A549 (cell line): ENCODE data around the gene AHNAK2. TPM values are rescaled to one million over a fixed set of nuclear protein-coding genes. Genes with fewer than 3 reads are reported as not detected.

Experiments
- ATAC-seq, 2 experiments: fragments of 200-7000 bp in 1 of 2; fragments of >200 bp in 1 of 2; cut with Nextera tagmentation in 1 of 2; cut with Tn5 transposase in 1 of 2; 3 replicates each; pipeline versions ENCODE4 v1.8.0 to v1.9.1; 2018 to 2020; ENCODE audit warnings: mild to moderate bottlenecking in 1 of 2, moderate library complexity in 1 of 2
- CTCF ChIA-PET: fragments of 300-600 bp; sonication (Branson Sonifier 250); formaldehyde crosslinking; extraction: SDS; loops from one replicate; lab custom pipeline; 2021; ENCODE audit warnings: antibody characterized with exemption, inconsistent platforms; lab: Yijun Ruan, JAX
- POLR2A ChIA-PET: fragments of 350-600 bp; formaldehyde crosslinking; extraction: SDS; loops from one replicate; lab custom pipeline; 2021; ENCODE audit warnings: antibody characterized with exemption, inconsistent platforms; lab: Yijun Ruan, JAX
- DNase-seq, 2 experiments: peaks; one replicate each; pipeline versions ENCODE4 v3.0.0 to v3.0.0-alpha.2; 2011 to 2016; ENCODE audit warnings: low read depth in 1 of 2, low spot score in 1 of 2
- FAIRE-seq: peaks from 2 replicates; lab custom pipeline; 2011; peaks lifted over from hg19 to GRCh38; lab: Jason Lieb, UNC
- H3K27ac ChIP-seq, 2 experiments: fragments of >200 bp; sonication (Bioruptor Twin); formaldehyde crosslinking; 3 replicates each; pipeline ENCODE4 v1.5.1; 2016 to 2017
- H3K4me1 ChIP-seq: fragments of >200 bp; sonication (Bioruptor Twin); formaldehyde crosslinking; 3 replicates; pipeline ENCODE4 v1.6.1; 2016
- H3K4me2 ChIP-seq: fragments of >200 bp; sonication (Bioruptor Twin); formaldehyde crosslinking; 3 replicates; pipeline ENCODE4 v1.6.1; 2016
- H3K4me3 ChIP-seq: fragments of >200 bp; sonication (Bioruptor Twin); formaldehyde crosslinking; 3 replicates; pipeline ENCODE4 v1.5.1; 2016
- H3K9me3 ChIP-seq: fragments of >200 bp; sonication (Bioruptor Twin); formaldehyde crosslinking; 3 replicates; pipeline ENCODE4 v1.6.1; 2016
- CHD4 ChIP-seq: fragments of 200-600 bp; sonication (generic); IDR thresholded peaks from 2 replicates; pipeline ENCODE4 v1.6.1; 2016; ENCODE audit warnings: antibody characterized with exemption, mild to moderate bottlenecking, borderline replicate concordance
- CTCF ChIP-seq: fragments of >200 bp; sonication (Bioruptor Twin); formaldehyde crosslinking; IDR thresholded peaks from 3 replicates; pipeline ENCODE4 v1.5.1; 2016
- EHF ChIP-seq: fragments of 250-450 bp; sonication (Bioruptor Pico); IDR thresholded peaks from 2 replicates; pipeline ENCODE4 v1.5.0; 2020; ENCODE audit warnings: mild to moderate bottlenecking
- FOSL2 ChIP-seq, 2 experiments: fragments of 450-650 bp in 1 of 2; fragments of >200 bp in 1 of 2; sonication (Bioruptor Twin) in 1 of 2; formaldehyde crosslinking; IDR thresholded peaks; 2 replicates each; pipeline versions ENCODE4 v1.5.0 to v1.6.1; 2016 to 2020; ENCODE audit warnings: mild to moderate bottlenecking in 1 of 2, moderate library complexity in 1 of 2
- HES2 ChIP-seq: fragments of >200 bp; sonication (Bioruptor Twin); formaldehyde crosslinking; IDR thresholded peaks from 2 replicates; pipeline ENCODE4 v1.6.1; 2016
- HEYL ChIP-seq: fragments of 250-450 bp; sonication (Bioruptor Pico); IDR thresholded peaks from 2 replicates; pipeline ENCODE4 v1.8.0; 2021; ENCODE audit warnings: mild to moderate bottlenecking, moderate library complexity
- JUNB ChIP-seq: fragments of >200 bp; sonication (Bioruptor Twin); formaldehyde crosslinking; IDR thresholded peaks from 2 replicates; pipeline ENCODE4 v1.6.1; 2016
- KDM1A ChIP-seq: fragments of 200-600 bp; sonication (generic); IDR thresholded peaks from 2 replicates; pipeline ENCODE4 v1.6.1; 2016; ENCODE audit warnings: low read depth, mild to moderate bottlenecking
- KDM5A ChIP-seq: fragments of 200-600 bp; sonication (generic); IDR thresholded peaks from 2 replicates; pipeline ENCODE4 v1.6.1; 2016; ENCODE audit warnings: antibody characterized with exemption, mild to moderate bottlenecking
- MAFK ChIP-seq: fragments of 450-650 bp; IDR thresholded peaks from 2 replicates; pipeline ENCODE4 v1.6.1; 2014; ENCODE audit not compliant: partially characterized antibody
- MAX ChIP-seq: IDR thresholded peaks from 2 replicates; pipeline ENCODE4 v1.6.1; 2012
- MAZ ChIP-seq: fragments of 150-350 bp; IDR thresholded peaks from 2 replicates; pipeline ENCODE4 v1.6.1; 2014; ENCODE audit warnings: antibody characterized with exemption, low read depth, low read length, borderline replicate concordance
- MYC ChIP-seq: IDR thresholded peaks from 2 replicates; pipeline ENCODE4 v1.6.1; 2012; ENCODE audit warnings: mild to moderate bottlenecking, inconsistent platforms, low read length, improper control_type of control experiment, borderline replicate concordance
- NFE2L2 ChIP-seq: fragments of 150-350 bp; conservative IDR thresholded peaks from 2 replicates; pipeline ENCODE4 v1.6.1; 2014; ENCODE audit warnings: low read length
- PBX3 ChIP-seq: IDR thresholded peaks from 2 replicates; pipeline ENCODE4 v1.6.1; 2012
- PHF8 ChIP-seq: fragments of 200-600 bp; sonication (generic); IDR thresholded peaks from 2 replicates; pipeline ENCODE4 v1.6.1; 2016; ENCODE audit warnings: low read depth, mild to moderate bottlenecking, antibody characterized with exemption, moderate library complexity, borderline replicate concordance
- POLR2AphosphoS2 ChIP-seq: conservative IDR thresholded peaks from 2 replicates; pipeline ENCODE4 v1.6.1; 2012; ENCODE audit warnings: low read length, improper control_type of control experiment, inconsistent platforms
- RAD21 ChIP-seq, 2 experiments: fragments of >200 bp in 1 of 2; sonication (Bioruptor Twin) in 1 of 2; formaldehyde crosslinking in 1 of 2; IDR thresholded peaks in 1 of 2; conservative IDR thresholded peaks in 1 of 2; 2 replicates in 1 of 2; 3 replicates in 1 of 2; pipeline ENCODE4 v1.6.1; 2012 to 2018; ENCODE audit warnings: inconsistent platforms in 1 of 2
- SMC3 ChIP-seq: fragments of >200 bp; sonication (Bioruptor Twin); formaldehyde crosslinking; IDR thresholded peaks from 3 replicates; pipeline ENCODE4 v1.6.1; 2018; ENCODE audit warnings: inconsistent platforms
- WGBS: methylation state at CpG from one replicate; pipeline ENCODE4 v1.1.6; 2017; ENCODE audit errors: missing lambda C conversion rate; 5-methylcytosine and 5-hydroxymethylcytosine counted together
- polyA plus RNA-seq, 4 experiments: library from polyadenylated mRNA; depleted of rRNA in 3 of 4; stranded (reverse); fragments of >200 nt; fragmentation: RNase III in 1 of 4; extraction: RNeasy Plus Mini Kit Qiagen cat#74134 plus additional on column Dnase treatment in 1 of 4; gene quantifications; 2 replicates in 3 of 4; 3 replicates in 1 of 4; pipeline ENCODE4 v1.2.3, GENCODE V29; 2011 to 2017

Gene AHNAK2
- polyA plus RNA-seq, 2 of the 4 experiments (the other 2 are of a cell fraction), result 43.3 to 43.7 TPM

- peak; percentile 35; the same call in 1 of the 2 replicates for TF ChIP-seq PHF8
- peak; percentile 71 for TF ChIP-seq CTCF
- TF ChIP-seq EHF (CRISPR knock-in tag), result no peak
- no peak for TF ChIP-seq HES2
- peak; percentile 43 to 76; a peak in 4 of 5 replicates for TF ChIP-seq RAD21 (conservative IDR thresholded peaks at IDR 0.05 in 1 of 2, IDR thresholded peaks at IDR 0.05 in 1 of 2)
- no peak for TF ChIP-seq HEYL (CRISPR knock-in tag)
These were observed 45.2 kb downstream of the AHNAK2 start (continued) for GRCh38 chr14:104932676-104933631.

- Histone ChIP-seq H3K4me3 (no peak overlapping the region), H3K9me3 (no peaks in the 10 kb centered on the region), H3K4me1 (peaks cover 7% of the 10 kb centered on the region; the same call in 1 of the 3 replicates), H3K27ac (no peak overlapping the region), H3K4me2 (peak overlapping the region; percentile 96; the same call in 1 of the 3 replicates)
- WGBS, result 95% methylated on average over 50 of the region's 64 CpGs
- FAIRE-seq (no peak), DNase-seq (no peak), ATAC-seq (no peak)
- ChIA-PET POLR2A (no interaction called here), CTCF (interaction anchor here (0.8 to 8.8 kb wide), 7 partner anchors 11 to 114 kb away, joined by 3 to 86 read pairs (median 8); no protein-coding TSS in a partner anchor)
- no peak for TF ChIP-seq CHD4
- TF ChIP-seq FOSL2 (IDR thresholded peaks at IDR 0.05), result no peak
- no peak for TF ChIP-seq FOSL2 (CRISPR knock-in tag; IDR thresholded peaks at IDR 0.05)
- no peak for TF ChIP-seq PBX3
- no peak for TF ChIP-seq NFE2L2
These were observed 46.2 kb downstream of the AHNAK2 start for GRCh38 chr14:104931771-104932675.

- H3K4me3 ChIP-seq, result no peak overlapping the region
- no peak overlapping the region for H3K27ac ChIP-seq
- H3K4me1 ChIP-seq, result peaks cover 7% of the 10 kb centered on the region; the same call in 1 of the 3 replicates
- ATAC-seq (no peak), DNase-seq (no peak), FAIRE-seq (no peak)
- ChIA-PET CTCF (interaction anchor here (0.6 to 1.2 kb wide), 3 partner anchors 44 to 198 kb away, joined by 3 to 5 read pairs (median 3); no protein-coding TSS in a partner anchor), POLR2A (no interaction called here)
- WGBS, result 73% methylated on average over 5 of the region's 9 CpGs
- TF ChIP-seq SMC3 (no peak), MAX (no peak), MAZ (no peak), JUNB (no peak), HES2 (no peak), CHD4 (no peak), RAD21 (conservative IDR thresholded peaks at IDR 0.05 in 1 of 2, IDR thresholded peaks at IDR 0.05 in 1 of 2) (no peak), POLR2AphosphoS2 (no peak), MAFK (no peak), KDM1A (no peak), MYC (no peak), KDM5A (no peak)
- H3K9me3 ChIP-seq, result no peaks in the 10 kb centered on the region
- no peak overlapping the region for H3K4me2 ChIP-seq
These were observed 46.8 kb downstream of the AHNAK2 start for GRCh38 chr14:104931304-104931770.
